Sigmoid colon (tissue), 4 donors: ENCODE results near the gene LTBP1.

ENCODE experiments used
- CTCF ChIP-seq, 4 experiments: fragments of 450-650 bp in 3 of 4; fragments of 200-600 bp in 1 of 4; IDR thresholded peaks; one replicate each; pipeline ENCODE4 v1.5.1; 2016 to 2019; ENCODE audit warnings: antibody characterized with exemption in 4 of 4, mild to moderate bottlenecking in 3 of 4, moderate library complexity in 2 of 4
- EP300 ChIP-seq, 4 donors: sonication (generic); formaldehyde crosslinking; IDR thresholded peaks; one replicate each; pipeline ENCODE4 v1.6.1; 2017; ENCODE audit warnings: antibody characterized with exemption in 4 of 4
- POLR2A ChIP-seq, 2 donors: fragments of 450-650 bp; IDR thresholded peaks; one replicate each; pipeline ENCODE4 v1.6.1; 2016; ENCODE audit warnings: antibody characterized with exemption in 2 of 2, mild to moderate bottlenecking in 2 of 2, moderate library complexity in 2 of 2
- POLR2AphosphoS5 ChIP-seq, 4 donors: sonication (generic); formaldehyde crosslinking; IDR thresholded peaks; one replicate each; pipeline ENCODE4 v1.6.1; 2017; ENCODE audit warnings: antibody characterized with exemption in 4 of 4

- no peak for TF ChIP-seq CTCF (IDR thresholded peaks at IDR 0.05)
- no peak for TF ChIP-seq POLR2A (IDR thresholded peaks at IDR 0.05)
- TF ChIP-seq EP300 (IDR thresholded peaks at IDR 0.05), result no peak
- no peak for TF ChIP-seq POLR2AphosphoS5 (IDR thresholded peaks at IDR 0.05)
Observed at GRCh38 chr2:33268246-33268831, 321.6 kb downstream of the LTBP1 start.
